Liver (tissue), 9 donors: ENCODE measurements around the gene FAAH. TPM values are rescaled to one million over a fixed set of nuclear protein-coding genes. Genes with fewer than 3 reads are reported as not detected.

Source experiments
- DNase-seq: peaks from one replicate; pipeline ENCODE4 v3.0.0-alpha.2; 2017; ENCODE audit warnings: low spot score
- H3K27ac ChIP-seq, 2 donors: one replicate each; pipeline ENCODE4 v1.7.0; 2013; ENCODE audit warnings: inconsistent platforms in 2 of 2, low read length in 2 of 2, control low read depth in 1 of 2, low read depth in 1 of 2, mild to moderate bottlenecking in 1 of 2
- H3K27me3 ChIP-seq, 4 donors: one replicate each; pipeline versions ENCODE4 v1.6.1 to v1.7.0; 2013; ENCODE audit warnings: low read length in 3 of 4, inconsistent platforms in 1 of 4, mild to moderate bottlenecking in 1 of 4, moderate library complexity in 1 of 4; ENCODE audit not compliant: control insufficient read depth in 4 of 4, insufficient read depth in 4 of 4
- H3K36me3 ChIP-seq, 4 donors: one replicate each; pipeline versions ENCODE4 v1.6.1 to v1.7.0; 2013; ENCODE audit warnings: low read length in 3 of 4, mild to moderate bottlenecking in 3 of 4, low read depth in 1 of 4, moderate library complexity in 1 of 4; ENCODE audit not compliant: control insufficient read depth in 4 of 4, insufficient read depth in 3 of 4
- H3K4me1 ChIP-seq, 4 donors: one replicate each; pipeline versions ENCODE4 v1.6.1 to v1.7.0; 2013; ENCODE audit warnings: low read length in 3 of 4, mild to moderate bottlenecking in 3 of 4, moderate library complexity in 1 of 4; ENCODE audit not compliant: control insufficient read depth in 4 of 4, insufficient read depth in 4 of 4
- H3K4me3 ChIP-seq, 3 donors: one replicate each; pipeline versions ENCODE4 v1.6.1 to v1.7.0; 2013; ENCODE audit warnings: low read length in 3 of 3, control low read depth in 1 of 3, low read depth in 1 of 3, mild to moderate bottlenecking in 1 of 3
- H3K9ac ChIP-seq, 2 donors: one replicate each; pipeline ENCODE4 v1.7.0; 2013; ENCODE audit warnings: low read length in 2 of 2, mild to moderate bottlenecking in 2 of 2, moderate library complexity in 2 of 2, control low read depth in 1 of 2, low read depth in 1 of 2
- H3K9me3 ChIP-seq, 4 donors: one replicate each; pipeline versions ENCODE4 v1.6.1 to v1.7.0; 2013; ENCODE audit warnings: low read length in 3 of 4; ENCODE audit not compliant: control insufficient read depth in 4 of 4
- CTCF ChIP-seq: fragments of 150-350 bp; IDR thresholded peaks from 2 replicates; pipeline ENCODE4 v1.5.1; 2017; ENCODE audit warnings: improper control_type of control experiment, low read depth, low read length; ENCODE audit not compliant: missing input control
- EGR1 ChIP-seq, 2 donors: IDR thresholded peaks; 2 replicates each; pipeline ENCODE4 v1.6.1; 2016 to 2018; ENCODE audit warnings: antibody characterized with exemption in 2 of 2, low read depth in 2 of 2
- FOXA1 ChIP-seq: IDR thresholded peaks from 2 replicates; pipeline ENCODE4 v1.6.1; 2016; ENCODE audit warnings: antibody characterized with exemption
- GABPA ChIP-seq, 2 donors: IDR thresholded peaks in 1 of 2; conservative IDR thresholded peaks in 1 of 2; 2 replicates each; pipeline ENCODE4 v1.6.1; 2016; ENCODE audit warnings: antibody characterized with exemption in 2 of 2, mild to moderate bottlenecking in 1 of 2, moderate library complexity in 1 of 2
- HNF4A ChIP-seq, 2 donors: conservative IDR thresholded peaks; 2 replicates each; pipeline ENCODE4 v1.6.1; 2016; ENCODE audit warnings: antibody characterized with exemption in 2 of 2, mild to moderate bottlenecking in 2 of 2
- HNF4G ChIP-seq: IDR thresholded peaks from 2 replicates; pipeline ENCODE4 v1.6.1; 2016; ENCODE audit warnings: antibody characterized with exemption
- MAX ChIP-seq: IDR thresholded peaks from 2 replicates; pipeline ENCODE4 v1.6.1; 2016; ENCODE audit warnings: antibody characterized with exemption
- NR2F2 ChIP-seq: IDR thresholded peaks from 2 replicates; pipeline ENCODE4 v1.6.1; 2016; ENCODE audit warnings: antibody characterized with exemption
- RAD21 ChIP-seq, 2 donors: IDR thresholded peaks; 2 replicates each; pipeline ENCODE4 v1.6.1; 2016; ENCODE audit warnings: antibody characterized with exemption in 2 of 2, mild to moderate bottlenecking in 2 of 2
- REST ChIP-seq: IDR thresholded peaks from 2 replicates; pipeline ENCODE4 v1.6.1; 2016; ENCODE audit warnings: antibody characterized with exemption, mild to moderate bottlenecking
- RXRA ChIP-seq, 2 donors: IDR thresholded peaks; 2 replicates each; pipeline ENCODE4 v1.6.1; 2017 to 2018; ENCODE audit warnings: antibody characterized with exemption in 2 of 2, mild to moderate bottlenecking in 1 of 2
- SP1 ChIP-seq: IDR thresholded peaks from 2 replicates; pipeline ENCODE4 v1.6.1; 2018; ENCODE audit warnings: antibody characterized with exemption, mild to moderate bottlenecking
- YY1 ChIP-seq: IDR thresholded peaks from 2 replicates; pipeline ENCODE4 v1.6.1; 2016; ENCODE audit warnings: antibody characterized with exemption, mild to moderate bottlenecking
- ZBTB33 ChIP-seq: IDR thresholded peaks from 2 replicates; pipeline ENCODE4 v1.6.1; 2016; ENCODE audit warnings: antibody characterized with exemption
- WGBS: extraction: QIAGEN DNeasy Blood & Tissue Kit; methylation state at CpG from one replicate; pipeline ENCODE4 v1.1.7; 2013; 5-methylcytosine and 5-hydroxymethylcytosine counted together
- polyA plus RNA-seq, 2 donors: library from polyadenylated mRNA; stranded (reverse) in 1 of 2; unstranded in 1 of 2; fragments of 200-250 nt in 1 of 2; fragments of >200 nt in 1 of 2; fragmentation: Nextera tagmentation in 1 of 2; extraction: Ambion mirVana in 1 of 2; gene quantifications; one replicate each; pipeline versions ENCODE4 v1.2.1 to v1.2.3, GENCODE V29; 2013 to 2015
- total RNA-seq, 2 donors: library from RNA; depleted of rRNA; stranded (reverse); fragments of >200 nt; gene quantifications; one replicate each; pipeline ENCODE4 v1.2.3, GENCODE V29; 2014
- donor health status: healthy.
- donor health status: healthy.
- donor health status: healthy.
- donor health status: healthy.
- donor health status: healthy.

FAAH gene
- total and polyA plus RNA-seq, 4 donors: 4.3 to 41.5 (median 22.1) TPM

- no peak for TF ChIP-seq HNF4G
- no peak for TF ChIP-seq EGR1 (IDR thresholded peaks at IDR 0.05; ENCODE audit: low read depth in 2 of 2)
- TF ChIP-seq NR2F2: no peak
- TF ChIP-seq YY1: no peak
- no peak for TF ChIP-seq RAD21 (IDR thresholded peaks at IDR 0.05)
- no peak for TF ChIP-seq RXRA (IDR thresholded peaks at IDR 0.05)
- no peak for TF ChIP-seq HNF4A (conservative IDR thresholded peaks at IDR 0.05)
- TF ChIP-seq CTCF: peak; percentile 4
- Histone ChIP-seq H3K9me3 (no peaks in the 10 kb centered on the region), H3K27me3 (no peaks in the 10 kb centered on the region), H3K27ac (no peak overlapping the region), H3K36me3 (peaks cover 0 to 42% (median 17%) of the 10 kb centered on the region in 4 donors), H3K4me3 (no peak overlapping the region), H3K9ac (no peak overlapping the region), H3K4me1 (no peaks in the 10 kb centered on the region)
- WGBS: 92% methylated on average over 16 of the region's 16 CpGs
- no peak for DNase-seq
Measured at GRCh38 chr1:46411601-46412341, 17.7 kb downstream of the FAAH start.

- H3K4me3 ChIP-seq: no peak overlapping the region
- H3K27me3 ChIP-seq: no peaks in the 10 kb centered on the region
- TF ChIP-seq REST: no peak
- no peak for TF ChIP-seq RAD21 (IDR thresholded peaks at IDR 0.05)
- no peak for TF ChIP-seq MAX
- no peak for TF ChIP-seq YY1
- TF ChIP-seq FOXA1: no peak
- no peak for TF ChIP-seq GABPA (IDR thresholded peaks at IDR 0.05 in 1 of 2, conservative IDR thresholded peaks at IDR 0.05 in 1 of 2)
- no peak for TF ChIP-seq SP1
- TF ChIP-seq ZBTB33: no peak
- TF ChIP-seq EGR1 (IDR thresholded peaks at IDR 0.05; ENCODE audit: low read depth in 2 of 2): no peak
- TF ChIP-seq CTCF: no peak
- H3K27ac ChIP-seq: no peak overlapping the region
- peaks cover 0 to 42% (median 17%) of the 10 kb centered on the region in 4 donors for H3K36me3 ChIP-seq
- H3K9me3 ChIP-seq: no peaks in the 10 kb centered on the region
- 86% methylated on average over 13 of the region's 13 CpGs for WGBS
- H3K9ac ChIP-seq: no peak overlapping the region
- H3K4me1 ChIP-seq: no peaks in the 10 kb centered on the region
- no peak for DNase-seq
Measured at GRCh38 chr1:46412893-46413595, 18.9 kb downstream of the FAAH start.
